ENCODE data around the gene RPS6KB1.

GRCh38 chr17:59964482-59965328 lies 71.8 kb downstream of the RPS6KB1 start, which contains the start of gene RNFT1:
- TF ChIP-seq, protein P1, sequence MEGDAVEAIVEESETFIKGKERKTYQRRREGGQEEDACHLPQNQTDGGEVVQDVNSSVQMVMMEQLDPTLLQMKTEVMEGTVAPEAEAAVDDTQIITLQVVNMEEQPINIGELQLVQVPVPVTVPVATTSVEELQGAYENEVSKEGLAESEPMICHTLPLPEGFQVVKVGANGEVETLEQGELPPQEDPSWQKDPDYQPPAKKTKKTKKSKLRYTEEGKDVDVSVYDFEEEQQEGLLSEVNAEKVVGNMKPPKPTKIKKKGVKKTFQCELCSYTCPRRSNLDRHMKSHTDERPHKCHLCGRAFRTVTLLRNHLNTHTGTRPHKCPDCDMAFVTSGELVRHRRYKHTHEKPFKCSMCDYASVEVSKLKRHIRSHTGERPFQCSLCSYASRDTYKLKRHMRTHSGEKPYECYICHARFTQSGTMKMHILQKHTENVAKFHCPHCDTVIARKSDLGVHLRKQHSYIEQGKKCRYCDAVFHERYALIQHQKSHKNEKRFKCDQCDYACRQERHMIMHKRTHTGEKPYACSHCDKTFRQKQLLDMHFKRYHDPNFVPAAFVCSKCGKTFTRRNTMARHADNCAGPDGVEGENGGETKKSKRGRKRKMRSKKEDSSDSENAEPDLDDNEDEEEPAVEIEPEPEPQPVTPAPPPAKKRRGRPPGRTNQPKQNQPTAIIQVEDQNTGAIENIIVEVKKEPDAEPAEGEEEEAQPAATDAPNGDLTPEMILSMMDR (conservative IDR thresholded peaks at IDR 0.05 in 1 of 2, IDR thresholded peaks at IDR 0.05 in 1 of 2; ENCODE audit: extremely low read depth in 1 of 2, insufficient read depth in 1 of 2, low read depth in 1 of 2, low read length in 2 of 2), result no peak
- no peak for TF ChIP-seq EZH2 (IDR thresholded peaks at IDR 0.05; ENCODE audit: borderline replicate concordance, low read length)
